ENCODE results near the gene ATP7B.

The ATP7B gene

DNA sequence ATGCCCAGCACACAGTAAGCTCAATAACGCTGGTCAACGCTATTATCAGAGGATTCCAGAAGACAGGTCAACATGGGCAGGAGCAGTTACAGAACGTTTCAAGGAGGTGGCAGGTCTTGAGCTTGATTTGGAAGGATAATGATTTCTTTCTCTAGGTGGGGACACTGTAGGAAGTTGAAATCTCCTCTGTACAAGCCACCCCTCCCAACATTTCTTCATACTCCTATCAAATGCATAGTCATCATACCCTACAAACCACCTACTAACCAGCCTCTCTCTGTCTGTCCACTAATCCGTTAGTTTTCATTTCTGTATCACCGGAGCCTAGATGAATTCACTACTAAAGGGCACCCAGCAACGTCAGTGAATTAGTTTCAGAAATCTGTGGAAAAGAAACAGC is 1.3 kb downstream of the ATP7B start:
- no peak for DNase-seq (ENCODE audit: low read depth)
- no peak overlapping the region for H3K4me3 ChIP-seq (ENCODE audit: low read depth, low read length)
- TF ChIP-seq CTCF (IDR thresholded peaks at IDR 0.05; ENCODE audit: control insufficient read depth, extremely low read depth, insufficient read depth): no peak

- H3K4me3 ChIP-seq (ENCODE audit: low read depth, low read length): no peak overlapping the region
- no peak for DNase-seq (ENCODE audit: low read depth)
- no peak for TF ChIP-seq CTCF (IDR thresholded peaks at IDR 0.05; ENCODE audit: control insufficient read depth, extremely low read depth, insufficient read depth)
These were observed 4.6 kb downstream of the ATP7B start for GRCh38 chr13:52006523-52007245.

- DNase-seq (ENCODE audit: low read depth): no peak
- TF ChIP-seq CTCF (IDR thresholded peaks at IDR 0.05; ENCODE audit: control insufficient read depth, extremely low read depth, insufficient read depth): no peak
- H3K4me3 ChIP-seq (ENCODE audit: low read depth, low read length): no peak overlapping the region
These were observed 5.3 kb downstream of the ATP7B start for GRCh38 chr13:52005841-52006522.

GRCh38 chr13:52004511-52005170 is 6.6 kb downstream of the ATP7B start:
- H3K4me3 ChIP-seq (ENCODE audit: low read depth, low read length): no peak overlapping the region
- no peak for TF ChIP-seq CTCF (IDR thresholded peaks at IDR 0.05; ENCODE audit: control insufficient read depth, extremely low read depth, insufficient read depth)
- DNase-seq (ENCODE audit: low read depth): no peak

GRCh38 chr13:52003541-52003940 is 7.7 kb downstream of the ATP7B start:
- DNase-seq (ENCODE audit: low read depth): no peak
- no peak for TF ChIP-seq CTCF (IDR thresholded peaks at IDR 0.05; ENCODE audit: control insufficient read depth, extremely low read depth, insufficient read depth)

DNA sequence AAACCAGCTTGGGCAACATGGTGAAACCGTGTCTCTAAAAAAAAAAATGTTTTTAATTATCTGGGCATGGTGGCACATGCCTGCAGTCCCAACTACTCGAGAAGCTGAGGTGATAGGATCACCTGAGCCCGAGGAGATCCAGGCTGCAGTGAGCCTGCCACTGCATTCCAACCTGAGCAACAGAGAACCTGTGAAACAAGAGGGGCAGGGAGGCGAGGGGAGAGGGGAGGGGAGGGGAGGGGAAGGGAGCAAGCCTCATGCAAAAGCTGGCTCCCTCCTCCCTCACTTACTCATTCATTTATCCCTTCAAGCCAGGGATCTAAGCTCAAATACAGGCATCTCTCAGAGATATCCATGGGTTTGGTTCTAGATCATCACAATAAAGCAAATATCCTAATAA is 8.9 kb downstream of the ATP7B start:
- H3K4me3 ChIP-seq (ENCODE audit: low read depth, low read length): no peak overlapping the region
- no peak for TF ChIP-seq CTCF (IDR thresholded peaks at IDR 0.05; ENCODE audit: control insufficient read depth, extremely low read depth, insufficient read depth)
- DNase-seq (ENCODE audit: low read depth): no peak

More at GRCh38 chr13:52003541-52003940, 7.7 kb downstream of the ATP7B start:
- no peak overlapping the region for H3K4me3 ChIP-seq (ENCODE audit: low read depth, low read length)

Measured in LNCaP clone FGC (cell line).